Adipose tissue (tissue), 3 donors: ENCODE results near the gene MRS2. TPM values are rescaled to one million over a fixed set of nuclear protein-coding genes. Genes with fewer than 3 reads are reported as not detected.
"Not testable (repeated sequence)": the region's sequence is repeated elsewhere in the genome, so short reads cannot be mapped to it uniquely, and the experiment has no call there.

ENCODE experiments used
- H3K27ac ChIP-seq: one replicate; pipeline ENCODE4 v1.5.1; 2013; ENCODE audit warnings: low read depth, low read length
- WGBS, 3 donors: extraction: QIAGEN DNeasy Blood & Tissue Kit; methylation state at CpG; one replicate each; pipeline ENCODE4 v1.1.7; 2013; 5-methylcytosine and 5-hydroxymethylcytosine counted together
- polyA plus RNA-seq, 3 donors: library from polyadenylated mRNA; stranded (reverse); fragments of 200-250 nt; gene quantifications; one replicate each; pipeline ENCODE4 v1.2.3, GENCODE V29; 2013
- donor health status: healthy with polysubstance abuse.
- donor health status: Bipolar disorder and iron deficiency.
- donor health status: healthy.

Gene MRS2
- polyA plus RNA-seq, result 10 to 100 TPM; 10.7 to 15.9 (median 12.9) TPM

GRCh38 chr6:24402697-24403500 is at the start of gene MRS2:
TSS of gene MRS2 (plus strand) at chr6:24402936. CDS start at chr6:24403047, 111 bp downstream.
- WGBS, 3 donors, result 0% methylated on average over 63 of the region's 63 CpGs
- no peak within 1 kb of the TSS for H3K27ac ChIP-seq

DNA sequence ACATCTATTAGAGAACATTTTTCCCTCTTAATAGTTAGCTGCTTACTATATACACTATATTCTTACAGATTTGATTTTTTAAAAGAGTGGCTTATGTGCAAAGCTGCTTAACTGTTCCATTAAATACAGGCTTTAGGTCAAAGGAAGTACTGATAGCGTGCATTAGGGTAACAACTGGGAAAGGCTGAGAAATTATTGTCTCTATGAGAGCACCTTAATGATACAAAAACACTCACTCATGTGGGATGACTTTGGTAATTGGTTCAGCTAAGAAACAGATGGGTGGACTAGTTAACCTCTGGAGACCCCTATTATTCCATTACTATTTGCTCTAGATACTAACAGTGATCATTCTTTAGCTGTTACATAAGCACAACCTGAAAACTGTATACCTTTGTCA is 48.9 kb upstream of the MRS2 start:
- 64 to 80% (median 67%) methylated on average over 1 of the region's 1 CpG for WGBS, 3 donors
- H3K27ac ChIP-seq, result no peak overlapping the region

GRCh38 chr6:24355393-24355792 is 47.3 kb upstream of the MRS2 start:
- H3K27ac ChIP-seq, result no peak overlapping the region
- WGBS, 3 donors, result 36 to 72% (median 68%) methylated on average over 4 of the region's 4 CpGs

GRCh38 chr6:24356310-24356973 is 46.3 kb upstream of the MRS2 start:
- H3K27ac ChIP-seq, result no peak overlapping the region
- 38 to 74% (median 67%) methylated on average over 5 of the region's 5 CpGs for WGBS, 3 donors

DNA sequence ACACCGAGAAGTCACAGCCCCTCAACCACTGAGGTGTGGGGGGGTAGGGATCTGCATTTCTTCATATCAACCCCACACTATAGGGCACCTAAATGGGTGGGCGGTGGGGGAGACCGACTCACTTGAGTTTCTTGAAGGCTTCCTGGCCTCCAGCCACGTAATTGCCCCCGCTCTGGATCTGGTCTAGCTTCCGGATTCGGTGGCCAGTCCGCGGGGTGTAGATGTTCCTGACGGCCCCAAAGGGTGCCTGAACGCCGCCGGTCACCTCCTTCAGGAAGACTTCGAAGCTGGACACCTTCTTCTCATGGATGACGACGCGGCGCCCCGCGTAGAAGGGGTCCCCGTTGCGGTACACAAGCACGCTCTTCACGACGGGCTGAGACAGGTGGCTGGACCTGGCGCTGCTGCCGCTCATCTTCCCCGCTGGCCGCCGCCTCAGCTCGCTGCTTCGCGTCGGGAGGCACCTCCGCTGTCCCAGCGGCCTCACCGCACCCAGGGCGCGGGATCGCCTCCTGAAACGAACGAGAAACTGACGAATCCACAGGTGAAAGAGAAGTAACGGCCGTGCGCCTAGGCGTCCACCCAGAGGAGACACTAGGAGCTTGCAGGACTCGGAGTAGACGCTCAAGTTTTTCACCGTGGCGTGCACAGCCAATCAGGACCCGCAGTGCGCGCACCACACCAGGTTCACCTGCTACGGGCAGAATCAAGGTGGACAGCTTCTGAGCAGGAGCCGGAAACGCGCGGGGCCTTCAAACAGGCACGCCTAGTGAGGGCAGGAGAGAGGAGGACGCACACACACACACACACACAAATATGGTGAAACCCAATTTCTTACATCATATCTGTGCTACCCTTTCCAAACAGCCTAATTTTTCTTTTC is 45.2 kb upstream of the MRS2 start, which contains the start of gene DCDC2:
DCDC2 (minus strand) TSS at position 724 of the 883 bp plus-strand sequence; CDS start at position 415, 309 bp downstream.
- WGBS, 3 donors, result 4 to 9% (median 7%) methylated on average over 60 to 61 of the region's 61 CpGs
- no peak within 1 kb of the TSS for H3K27ac ChIP-seq

DNA sequence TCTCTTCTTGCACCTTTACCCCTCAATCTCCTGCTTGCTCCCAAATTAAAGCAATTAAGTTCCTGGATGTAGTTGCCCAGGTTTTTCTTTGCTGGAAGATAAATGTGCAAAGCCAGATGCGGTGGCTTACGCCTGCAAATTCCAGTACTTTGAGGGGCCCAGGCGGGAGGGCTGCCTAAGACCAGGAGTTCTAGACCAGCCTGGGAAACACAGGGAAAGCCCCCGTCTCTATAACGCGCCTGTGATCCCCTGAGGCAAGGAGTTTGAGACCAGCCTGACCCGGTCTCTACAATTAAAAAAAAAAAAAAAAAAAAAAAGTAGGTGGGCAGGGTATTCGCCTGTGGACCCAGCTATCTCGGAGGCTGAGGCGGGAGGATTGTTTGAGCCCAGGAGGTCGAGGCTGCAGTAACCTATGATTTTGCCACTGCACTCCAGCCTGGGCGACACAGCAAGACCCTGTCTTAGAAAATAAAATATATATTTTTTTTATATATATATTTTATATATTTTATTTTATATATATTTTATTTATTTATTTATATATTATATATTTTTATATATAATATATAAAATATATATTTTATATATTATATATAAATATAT is 44.4 kb upstream of the MRS2 start:
- H3K27ac ChIP-seq, result no peak overlapping the region
- WGBS, 3 donors, result 29 to 59% (median 51%) methylated on average over 12 of the region's 12 CpGs

DNA sequence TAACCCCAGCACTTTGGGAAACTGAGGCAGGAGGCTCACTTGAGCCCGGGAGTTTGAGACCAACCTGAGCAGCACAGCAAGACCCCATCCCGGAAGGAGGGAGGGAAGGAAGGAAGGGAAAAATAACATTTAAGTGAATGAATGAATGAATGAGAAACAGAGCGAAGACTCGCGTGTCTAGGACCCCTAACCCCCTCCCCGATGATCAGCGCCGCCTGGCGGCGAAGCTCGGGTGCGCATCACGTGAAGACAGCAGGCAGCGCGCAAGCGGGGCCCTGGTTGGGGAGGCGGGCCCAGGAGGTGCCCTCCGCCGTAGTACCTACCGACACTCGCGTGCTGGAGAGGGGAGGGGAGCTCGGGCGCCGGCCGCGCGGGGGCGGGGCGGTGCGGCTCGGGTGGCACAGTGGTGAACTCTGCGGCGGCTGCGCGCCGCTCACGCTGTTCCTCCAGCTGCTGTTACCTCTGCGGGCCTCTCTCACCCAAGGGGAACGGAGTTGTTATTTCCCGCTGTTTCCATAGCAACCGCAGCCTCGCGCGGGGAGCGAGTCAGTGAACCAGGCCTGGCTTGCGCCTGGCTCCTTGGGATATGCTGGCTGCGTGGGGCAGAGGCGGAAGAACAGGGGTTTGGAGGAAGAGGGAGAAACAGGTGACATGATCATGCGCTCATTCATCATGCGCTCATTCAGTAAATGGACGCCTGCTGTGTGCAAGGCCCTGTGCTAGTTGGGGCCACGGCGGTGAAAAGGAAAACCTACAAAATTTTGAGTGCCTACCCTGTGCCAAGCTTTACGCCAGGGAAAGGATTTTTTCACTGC is 42.9 kb upstream of the MRS2 start:
- no peak overlapping the region for H3K27ac ChIP-seq
- 5 to 8% (median 6%) methylated on average over 41 to 55 of the region's 55 CpGs for WGBS, 3 donors

DNA sequence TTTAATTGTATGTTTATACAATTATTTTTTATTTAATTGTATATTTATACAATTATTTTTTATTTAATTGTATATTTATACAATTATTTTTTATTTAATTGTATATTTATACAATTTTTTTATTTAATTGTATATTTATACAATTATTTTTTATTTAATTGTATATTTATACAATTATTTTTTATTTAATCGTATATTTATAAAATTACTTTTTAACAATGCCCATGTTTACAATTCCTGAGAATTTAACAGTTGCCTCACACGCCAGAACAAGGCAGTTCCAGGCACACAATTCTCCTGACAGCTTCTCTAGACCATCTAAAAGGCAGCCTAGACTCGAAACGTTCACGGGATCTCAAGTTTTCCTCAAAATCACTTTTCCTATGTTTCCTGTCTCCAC is 40.4 kb upstream of the MRS2 start:
- not testable (repeated sequence) for H3K27ac ChIP-seq
- WGBS, 3 donors, result 59 to 85% (median 84%) methylated on average over 5 of the region's 5 CpGs

GRCh38 chr6:24365103-24365633 is 37.6 kb upstream of the MRS2 start:
- 73 to 84% (median 78%) methylated on average over 8 of the region's 8 CpGs for WGBS, 3 donors
- not testable (repeated sequence) for H3K27ac ChIP-seq

DNA sequence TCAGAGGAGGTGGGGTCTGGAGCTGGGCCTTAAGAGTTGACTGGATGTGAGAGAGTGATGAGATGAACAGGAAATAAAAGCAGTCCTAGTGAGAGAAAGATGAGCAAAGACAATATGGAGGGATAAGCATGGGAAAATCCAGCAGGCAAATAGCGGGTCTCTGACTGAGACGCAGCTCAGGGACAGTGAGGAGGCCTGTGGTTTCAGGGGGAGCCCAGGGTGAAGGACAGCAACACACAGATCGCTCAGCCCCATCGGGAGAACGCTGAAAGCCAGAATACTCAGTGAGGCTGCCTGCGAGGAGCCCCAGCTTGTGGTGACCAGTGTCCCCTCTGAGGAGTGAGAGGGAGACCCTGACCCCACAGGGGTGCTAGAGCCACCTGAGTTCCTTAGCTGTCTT is 28.1 kb upstream of the MRS2 start:
- H3K27ac ChIP-seq, result no peak overlapping the region
- 91 to 93% (median 91%) methylated on average over 6 of the region's 6 CpGs for WGBS, 3 donors

DNA sequence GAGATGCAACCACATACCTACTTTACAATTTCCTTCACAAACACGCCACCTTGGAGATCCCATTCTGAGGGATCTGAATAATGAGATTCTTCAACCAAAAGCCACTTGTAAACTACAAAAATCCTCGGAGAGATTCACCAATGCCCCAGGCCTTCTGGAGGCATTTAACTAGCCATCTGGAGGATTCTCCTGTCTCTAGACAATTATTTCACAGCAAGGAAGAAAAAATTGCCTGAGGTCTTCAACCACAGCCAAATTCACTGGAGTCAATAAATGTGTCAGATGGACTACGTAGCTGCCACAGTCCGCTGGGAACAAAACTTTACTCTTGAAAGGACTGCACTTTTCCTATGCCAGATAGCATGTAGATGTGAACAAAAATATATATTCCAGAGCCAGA is 25.9 kb upstream of the MRS2 start:
- 41 to 68% (median 67%) methylated on average over 4 of the region's 4 CpGs for WGBS, 3 donors
- H3K27ac ChIP-seq, result no peak overlapping the region

GRCh38 chr6:24378473-24379097 is 24.2 kb upstream of the MRS2 start:
- H3K27ac ChIP-seq, result no peak overlapping the region
- WGBS, 3 donors, result 68 to 80% (median 69%) methylated on average over 1 of the region's 1 CpG

DNA sequence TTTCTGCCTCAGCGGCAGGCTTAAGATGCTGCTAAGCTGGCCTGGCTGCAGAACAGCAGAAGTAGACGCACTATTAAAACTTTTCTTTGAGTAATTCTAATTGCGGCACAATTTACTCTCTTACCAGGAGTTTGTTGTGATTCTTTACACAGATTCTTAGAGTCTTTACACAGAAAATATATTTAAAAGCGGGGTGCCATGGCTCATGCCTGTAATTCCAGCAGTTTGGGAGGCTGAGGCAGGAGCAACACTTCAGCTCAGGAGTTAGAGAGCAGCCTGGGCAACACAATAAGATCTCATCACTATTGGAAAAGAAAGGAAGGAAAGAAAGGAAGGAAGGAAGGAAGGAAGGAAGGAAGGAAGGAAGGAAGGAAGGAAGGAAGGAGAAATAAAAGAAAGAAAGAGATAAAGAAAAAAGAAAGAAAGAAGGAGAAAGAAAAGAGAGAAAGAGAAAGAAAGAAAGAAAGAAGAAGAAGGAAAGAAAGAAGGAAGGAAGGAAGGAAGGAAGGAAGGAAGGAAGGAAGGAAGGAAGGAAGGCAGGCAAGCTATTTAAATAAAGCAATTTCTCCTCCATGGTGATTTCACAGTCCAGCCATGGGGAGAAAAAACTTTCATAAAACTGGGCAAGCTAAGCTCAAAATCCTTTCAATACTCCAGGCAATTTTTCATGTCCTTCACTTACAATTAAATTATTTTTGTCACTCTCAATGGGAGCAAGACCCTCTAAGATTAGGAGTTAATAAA is 21.1 kb upstream of the MRS2 start:
- WGBS, 3 donors, result 93 to 97% (median 95%) methylated on average over 4 of the region's 4 CpGs
- H3K27ac ChIP-seq, result no peak overlapping the region

DNA sequence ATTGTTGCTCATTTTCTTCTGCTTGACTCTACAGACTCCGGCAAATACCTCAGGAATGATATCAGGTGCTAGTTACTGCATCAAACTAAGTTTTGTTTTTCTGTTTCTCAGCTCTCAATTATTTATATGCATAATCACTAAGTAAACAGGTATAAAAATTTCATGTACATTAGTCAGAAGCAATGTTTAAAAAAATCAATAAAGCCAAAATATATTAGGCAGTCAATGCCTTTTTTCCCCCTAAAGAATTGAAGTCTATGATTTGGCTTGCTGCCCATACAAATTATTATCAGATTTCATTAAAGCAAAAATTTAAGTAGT is 20.6 kb upstream of the MRS2 start:
- WGBS, 3 donors, result 68 to 96% (median 92%) methylated on average over 1 of the region's 1 CpG
- no peak overlapping the region for H3K27ac ChIP-seq

DNA sequence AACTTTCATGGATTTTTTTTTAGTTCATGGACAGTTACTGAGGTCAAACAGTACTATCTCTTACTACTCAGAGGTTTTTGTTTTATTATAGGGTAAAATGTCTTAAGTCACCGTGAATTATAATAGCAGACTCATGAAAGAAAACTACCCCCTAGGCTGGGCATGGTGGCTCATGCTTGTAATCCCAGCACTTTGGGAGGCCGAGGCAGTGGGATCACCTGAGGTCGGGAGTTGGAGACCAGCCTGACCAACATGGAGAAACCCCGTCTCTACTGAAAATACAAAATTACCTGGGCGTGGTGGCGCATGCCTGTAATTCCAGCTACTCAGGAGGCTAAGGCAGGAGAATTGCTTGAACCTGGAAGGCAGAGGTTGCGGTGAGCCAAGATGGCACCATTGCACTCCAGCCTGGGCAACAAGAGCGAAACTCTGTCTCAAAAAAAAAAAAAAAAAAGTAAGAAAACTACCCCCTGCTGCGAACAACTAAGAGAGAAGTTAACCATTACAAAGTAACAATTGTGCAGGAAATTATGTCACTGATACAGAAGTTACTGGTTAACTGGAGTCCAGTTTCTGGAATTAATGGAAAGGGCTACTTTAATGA is 19.7 kb upstream of the MRS2 start:
- H3K27ac ChIP-seq, result not testable (repeated sequence)
- 80 to 94% (median 92%) methylated on average over 8 to 9 of the region's 9 CpGs for WGBS, 3 donors
